HS-5 (cell line): ENCODE measurements around the gene LETM1.

Experiments used
- DNase-seq: peaks from one replicate; pipeline ENCODE4 v3.0.0-alpha.2; 2012; ENCODE audit warnings: low read depth

LETM1 gene

GRCh38 chr4:1856071-1856942 lies at the start of gene LETM1:
LETM1 (minus strand) TSS chr4:1856156; CDS start chr4:1855950, 206 bp downstream.
- peak; percentile 72 for DNase-seq

DNA sequence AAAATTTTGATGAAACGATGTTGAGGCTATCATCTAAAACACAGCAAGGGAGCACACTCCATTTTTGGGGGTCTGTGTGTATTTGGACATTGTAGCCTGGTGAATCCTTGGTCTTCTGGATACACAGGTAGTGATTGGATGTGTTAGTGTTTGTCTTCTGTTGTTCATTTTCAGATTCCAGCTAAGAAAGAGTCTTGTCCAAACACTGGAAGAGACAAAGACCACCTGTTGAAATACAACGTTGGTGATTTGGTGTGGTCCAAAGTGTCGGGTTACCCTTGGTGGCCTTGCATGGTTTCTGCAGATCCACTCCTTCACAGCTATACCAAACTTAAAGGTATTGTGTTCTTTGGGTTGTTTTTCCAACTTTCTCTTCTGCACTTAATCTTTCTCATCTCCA lies 48.1 kb upstream of the LETM1 start:
- DNase-seq = no peak

DNA sequence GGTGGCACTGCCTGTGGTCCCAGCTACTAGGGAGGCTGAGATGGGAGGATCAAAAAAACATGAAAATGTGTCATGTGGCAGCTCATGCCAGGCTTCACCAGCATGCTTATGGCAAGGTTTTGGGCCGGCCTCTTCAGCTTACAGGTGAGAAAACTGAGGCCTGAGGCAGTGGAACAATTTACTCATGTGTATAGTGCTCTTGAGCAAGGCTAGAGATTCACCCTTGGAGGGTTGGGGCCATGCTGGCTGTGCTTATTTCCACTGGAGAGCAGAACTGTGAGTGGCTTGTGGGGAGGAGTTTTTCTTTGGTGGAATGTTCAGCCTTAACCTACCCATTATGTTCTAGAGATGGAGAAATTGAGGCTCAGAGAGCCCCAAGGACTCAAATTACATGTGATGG lies 47.1 kb upstream of the LETM1 start:
- no peak for DNase-seq

DNA sequence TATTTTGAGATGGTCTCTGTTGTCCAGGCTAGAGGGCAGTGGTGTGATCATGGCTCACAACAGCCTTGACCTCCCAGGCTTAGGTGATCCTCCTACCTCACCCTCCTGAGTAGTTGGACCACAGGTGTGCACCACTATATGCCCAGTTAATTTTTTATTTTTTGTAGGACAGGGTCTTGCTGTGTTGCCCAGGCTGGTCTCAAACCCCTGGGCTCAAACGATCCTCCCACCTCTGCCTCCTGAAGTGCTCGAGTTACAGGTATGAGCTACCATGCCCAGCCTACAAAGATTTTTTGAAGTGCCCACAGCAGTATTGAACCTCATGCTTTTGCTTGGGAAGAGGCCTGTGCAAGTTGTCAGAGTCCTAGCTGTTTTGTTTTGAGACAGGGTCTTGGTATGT lies 46.3 kb upstream of the LETM1 start:
- DNase-seq = no peak

DNA sequence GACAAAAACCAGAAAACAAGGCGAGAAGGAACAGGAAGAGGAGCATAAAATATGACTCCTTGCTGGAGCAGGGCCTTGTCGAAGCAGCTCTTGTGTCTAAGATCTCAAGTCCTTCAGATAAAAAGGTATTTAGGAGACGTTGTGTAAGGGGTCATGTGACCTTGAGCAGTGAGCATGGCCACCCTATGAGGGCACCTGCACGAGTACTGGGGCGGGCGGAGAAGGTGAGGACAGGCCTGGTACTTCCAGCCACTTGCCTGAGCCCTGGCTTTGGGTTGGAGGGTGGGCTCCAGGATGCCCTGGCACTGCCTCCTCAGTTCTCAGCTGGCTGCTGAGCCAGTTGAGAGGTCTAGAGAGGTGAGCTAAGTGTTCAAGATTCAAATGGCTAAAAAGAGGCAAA lies 45.2 kb upstream of the LETM1 start:
- no peak for DNase-seq

GRCh38 chr4:1900624-1901023 lies 44.7 kb upstream of the LETM1 start:
- no peak for DNase-seq

GRCh38 chr4:1900087-1900433 lies 44.1 kb upstream of the LETM1 start:
- no peak for DNase-seq

DNA sequence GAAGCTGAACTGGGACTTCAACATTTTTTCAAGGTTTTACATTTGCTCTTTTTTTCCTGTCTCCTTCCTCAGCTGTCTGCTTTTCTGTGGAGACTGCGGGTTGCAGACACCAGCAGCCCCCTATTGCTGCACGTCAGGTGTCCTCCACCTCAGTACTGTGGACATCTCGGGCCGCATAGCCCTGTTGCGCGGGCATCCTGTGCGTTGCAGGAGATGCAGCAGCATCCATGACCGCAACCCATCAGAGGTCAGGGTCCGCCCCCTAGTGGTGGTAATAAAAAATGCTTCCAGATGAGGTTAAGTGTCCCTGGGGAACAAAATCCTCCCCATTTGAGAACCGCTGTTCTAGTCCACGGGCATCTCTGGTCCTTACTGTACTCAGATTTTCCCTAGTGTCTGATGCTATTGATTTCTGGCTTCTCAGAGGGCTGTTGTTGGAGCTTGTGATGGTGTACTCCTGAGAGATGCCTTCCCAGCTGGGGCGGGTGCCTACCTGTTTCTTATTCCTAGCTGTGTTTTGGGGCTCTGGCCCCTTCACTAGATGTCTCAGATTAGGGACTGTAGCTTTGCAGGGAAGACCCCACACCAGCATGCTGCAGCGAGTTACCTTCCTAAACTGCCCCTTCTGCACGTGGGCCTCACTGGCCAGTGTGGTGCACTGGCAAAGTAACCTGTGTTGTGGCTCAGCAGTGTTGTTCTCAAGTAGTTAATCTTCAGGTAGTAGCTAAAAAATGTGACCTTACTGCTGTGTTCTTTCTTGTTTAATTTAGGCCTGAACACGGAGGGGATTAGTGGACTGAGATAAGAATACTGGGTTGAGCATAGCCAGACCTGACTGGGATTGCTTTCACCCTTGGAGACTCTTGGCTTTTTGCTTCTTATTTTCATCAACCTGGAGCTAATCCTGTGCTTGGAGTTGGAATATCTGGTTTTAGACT lies 43.5 kb upstream of the LETM1 start:
- DNase-seq = peak; percentile 52

DNA sequence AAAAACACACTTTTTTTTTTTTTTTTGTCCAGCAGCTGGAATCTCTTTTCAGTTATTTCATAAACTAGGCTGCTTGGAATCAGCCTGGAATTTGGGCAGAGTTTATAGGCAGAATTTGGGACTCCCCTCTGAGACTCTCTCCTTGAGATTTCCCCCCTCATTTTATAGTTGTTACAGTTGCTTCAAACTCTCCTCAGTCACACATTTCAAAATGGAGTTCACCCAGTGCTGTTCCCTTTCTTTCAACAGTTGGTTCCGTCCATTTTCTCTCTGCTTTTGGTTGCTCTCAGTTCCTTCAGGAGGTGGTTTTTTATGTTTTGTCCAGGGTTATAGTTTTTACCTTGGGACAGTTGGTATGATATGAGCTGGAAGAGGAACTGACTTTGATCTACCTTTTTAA lies 42.7 kb upstream of the LETM1 start:
- no peak for DNase-seq

DNA sequence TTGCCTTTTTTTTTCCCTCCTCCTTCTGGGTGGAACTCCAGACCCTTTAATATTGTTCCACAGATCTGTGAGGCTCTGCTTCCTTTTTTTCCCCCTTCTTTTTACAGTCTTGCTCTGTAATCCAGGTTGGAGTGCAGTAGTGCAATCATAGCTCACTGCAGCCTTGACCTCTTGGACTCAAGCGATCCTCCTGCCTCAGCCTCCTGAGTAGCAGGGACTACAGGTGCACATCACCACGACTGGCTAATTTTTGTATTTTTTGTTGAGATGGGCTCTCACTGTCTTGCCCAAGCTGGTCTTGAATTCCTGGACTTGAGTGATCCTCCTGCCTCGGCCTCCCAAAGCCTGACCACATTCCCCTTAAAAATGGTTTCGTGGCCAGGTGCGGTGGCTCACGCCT lies 42.1 kb upstream of the LETM1 start:
- no peak for DNase-seq

DNA sequence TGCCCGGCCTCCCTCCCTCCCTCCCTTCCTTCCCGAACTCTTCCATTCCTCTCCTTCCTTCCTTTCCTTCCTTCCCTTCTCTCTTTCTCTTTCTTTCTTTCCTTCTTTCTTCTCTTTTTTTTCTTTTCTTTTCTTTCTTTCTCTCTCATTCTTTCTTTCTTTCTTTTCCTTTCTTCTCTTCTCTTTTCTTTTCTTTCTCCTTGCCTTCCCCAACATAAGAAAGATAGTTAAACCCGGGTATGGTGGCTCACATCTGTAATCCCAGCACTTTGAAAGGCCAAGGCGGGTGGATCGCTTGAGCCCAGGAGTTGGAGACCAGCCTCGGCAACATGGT lies 40.7 kb upstream of the LETM1 start:
- DNase-seq = no peak

DNA sequence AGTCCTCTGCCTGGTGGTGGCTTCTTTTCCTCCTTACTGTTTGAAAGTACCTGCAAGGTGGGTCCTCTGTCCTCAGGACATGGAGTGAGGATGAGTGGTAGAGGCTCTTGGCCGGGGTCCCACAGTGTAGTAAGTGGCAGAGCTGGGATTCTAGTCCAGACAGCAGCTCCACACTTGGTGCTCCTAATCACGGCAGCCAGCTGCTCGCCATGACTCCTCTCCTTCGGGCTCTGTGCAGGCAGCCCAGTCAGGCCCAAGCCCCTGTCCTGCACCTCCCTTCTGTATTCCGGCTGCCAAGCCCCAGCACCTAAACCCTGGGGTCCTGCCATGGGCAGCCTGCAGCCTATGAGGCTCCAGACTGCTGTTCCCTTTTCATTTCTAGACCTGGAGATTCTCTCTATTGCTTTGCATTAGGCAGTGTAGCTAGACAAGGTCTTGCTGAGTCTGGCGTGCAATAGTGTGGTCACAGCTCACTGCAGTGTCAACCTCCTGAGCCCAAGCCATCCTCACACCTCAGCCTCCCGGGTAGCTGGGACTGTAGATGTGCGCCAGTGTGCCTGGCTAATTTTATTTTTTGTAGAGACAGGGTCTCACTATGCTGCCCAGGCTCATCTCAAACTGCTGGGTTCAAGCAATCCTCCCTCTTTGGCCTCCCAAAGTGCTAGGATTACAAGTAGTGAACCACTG lies 40.2 kb upstream of the LETM1 start:
- no peak for DNase-seq

DNA sequence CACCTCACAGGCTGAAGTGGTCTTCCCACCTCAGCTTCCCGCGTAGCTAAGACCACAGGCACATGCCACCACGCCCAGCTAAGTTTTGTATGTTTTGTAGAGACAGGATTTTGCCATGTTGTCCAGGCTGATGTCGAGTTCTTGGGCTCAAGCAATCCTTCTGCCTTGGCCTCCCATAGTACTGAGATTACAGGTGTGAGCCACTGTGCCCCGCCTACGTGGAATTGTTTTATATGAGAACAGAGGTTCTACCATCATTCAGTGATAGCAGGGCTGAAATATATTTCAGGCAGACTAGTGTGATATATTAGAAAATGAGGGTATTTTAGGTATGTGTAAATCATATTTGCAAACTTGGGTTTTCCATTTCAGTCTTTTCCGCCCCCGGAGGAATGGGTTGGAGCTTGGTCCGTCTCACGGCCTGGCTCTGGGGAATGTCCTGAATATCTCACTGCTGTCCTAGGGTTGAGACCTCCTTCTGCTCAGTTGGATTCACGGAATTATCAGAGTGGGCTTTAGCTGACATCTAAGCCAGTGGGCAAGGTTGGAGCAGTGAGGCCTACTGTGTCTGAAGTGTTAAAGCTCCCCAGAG lies 35.1 kb upstream of the LETM1 start:
- DNase-seq = no peak

- no peak for DNase-seq
Measured at GRCh38 chr4:1887052-1887451, 31.1 kb upstream of the LETM1 start.

DNA sequence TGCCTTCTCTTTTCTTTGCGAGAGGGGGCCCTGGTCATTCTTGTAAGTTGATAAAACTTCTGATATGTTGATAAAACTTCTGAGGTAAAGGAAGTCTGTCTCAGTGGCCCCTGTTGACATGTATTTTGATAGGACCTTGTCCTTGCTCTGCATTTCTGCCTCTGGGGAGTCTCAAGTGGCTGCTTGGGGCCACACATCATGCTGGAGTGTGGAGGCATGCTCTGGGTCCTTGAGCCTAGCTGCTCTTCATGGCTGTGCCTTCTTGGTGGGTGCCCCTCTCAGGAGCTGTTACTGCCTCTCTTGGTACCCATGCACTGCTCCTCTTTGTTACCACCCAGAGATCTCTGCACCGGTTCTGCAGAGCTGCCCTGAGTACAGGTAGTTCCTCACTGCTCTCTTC lies 29.5 kb upstream of the LETM1 start:
- DNase-seq = no peak

GRCh38 chr4:1883583-1883982 lies 27.6 kb upstream of the LETM1 start:
- no peak for DNase-seq

DNA sequence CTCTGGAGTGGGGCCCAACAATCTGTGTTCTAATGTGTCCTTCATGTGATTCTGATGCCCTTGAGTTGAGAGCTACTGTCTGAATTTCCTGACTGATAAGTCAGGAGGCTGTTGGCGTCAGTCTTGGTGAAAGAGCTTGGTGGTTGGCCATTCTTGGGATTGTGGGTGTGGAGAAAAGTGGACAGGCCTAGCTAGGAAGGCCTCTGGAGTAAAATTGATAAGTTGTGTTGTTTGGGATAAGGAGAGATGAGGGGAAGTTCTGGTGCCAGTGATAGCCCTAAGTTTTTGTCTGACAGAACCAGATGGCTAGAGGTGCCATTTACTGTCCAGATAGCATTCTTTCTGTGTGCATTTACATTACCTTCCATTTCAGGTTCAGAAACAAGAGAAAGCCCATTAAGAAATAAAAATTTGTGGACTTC lies 26.9 kb upstream of the LETM1 start:
- no peak for DNase-seq

GRCh38 chr4:1880332-1880731 lies 24.4 kb upstream of the LETM1 start:
- DNase-seq = no peak

- no peak for DNase-seq
Measured at GRCh38 chr4:1879485-1879884, 23.5 kb upstream of the LETM1 start.

DNA sequence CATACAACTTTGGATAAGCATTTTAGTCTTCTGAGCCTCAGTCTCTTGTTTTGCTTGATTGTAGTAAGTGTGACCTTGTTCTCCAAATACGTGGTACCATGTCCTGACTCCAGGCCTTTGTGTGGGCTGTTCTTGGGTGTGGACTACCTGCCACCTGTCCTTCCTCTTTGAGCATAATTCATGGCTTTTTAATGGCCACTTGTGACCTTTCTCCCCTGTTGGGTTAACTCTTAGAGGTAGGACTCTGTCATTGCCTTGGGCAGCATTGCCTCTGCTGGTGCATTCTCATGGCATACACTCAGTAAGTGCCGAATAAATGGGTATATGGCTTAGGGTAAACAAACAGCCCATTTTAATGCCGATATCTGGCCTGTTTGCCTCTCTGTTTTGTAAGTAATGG lies 18.2 kb upstream of the LETM1 start:
- no peak for DNase-seq

DNA sequence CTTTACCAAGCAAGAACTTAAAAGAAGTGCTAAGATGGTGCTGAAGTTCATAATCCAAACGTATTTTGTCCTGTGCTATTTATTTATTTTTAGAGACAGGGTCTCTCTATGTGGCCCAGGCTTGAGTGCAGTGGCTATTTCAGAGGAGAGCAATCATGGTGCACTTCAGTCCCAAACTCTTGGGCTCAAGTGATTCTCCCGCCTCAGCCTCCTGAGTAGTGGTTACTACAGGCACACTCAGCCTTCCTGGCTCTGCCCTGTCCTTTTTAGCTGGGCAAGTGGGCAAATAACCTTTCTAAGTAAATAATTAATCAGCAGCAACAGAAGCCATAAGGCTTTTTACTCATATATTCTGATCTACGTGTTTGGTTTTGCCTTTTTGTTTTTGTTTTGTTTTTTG lies 17.8 kb upstream of the LETM1 start:
- DNase-seq = no peak

DNA sequence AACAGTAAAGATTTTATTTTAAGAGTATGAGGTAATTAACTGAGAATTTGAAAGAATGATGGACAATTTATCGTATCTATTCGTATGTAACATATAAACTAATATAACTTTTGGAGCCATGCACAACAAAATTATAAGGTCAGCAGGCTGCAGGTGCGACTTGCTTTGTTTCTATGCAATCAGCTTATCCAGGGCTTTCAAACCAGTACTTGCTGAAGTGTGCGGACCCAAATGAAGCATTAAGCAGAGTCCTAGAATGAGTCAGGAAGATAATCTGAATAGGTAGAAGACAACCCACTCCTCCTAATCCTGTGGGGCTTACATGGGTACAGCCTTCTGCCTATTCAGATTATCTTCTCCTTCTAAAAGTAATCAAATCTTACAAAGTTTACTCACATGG lies 17.3 kb upstream of the LETM1 start:
- DNase-seq = no peak
